Hepatocyte (in vitro differentiated cells): Measurements from ENCODE around the gene OR2V2.

Source experiments
- EZH2 ChIP-seq: fragments of 200-600 bp; sonication (generic); IDR thresholded peaks from 2 replicates; pipeline ENCODE4 v1.6.1; 2016; ENCODE audit warnings: antibody characterized with exemption, mild to moderate bottlenecking, borderline replicate concordance
- TF ChIP-seq, protein P1 (sequence below): fragments of 200-600 bp; sonication (generic); IDR thresholded peaks from 2 replicates; pipeline ENCODE4 v1.5.1; 2016; ENCODE audit warnings: antibody characterized with exemption, mild to moderate bottlenecking; ENCODE audit not compliant: poor library complexity

DNA sequence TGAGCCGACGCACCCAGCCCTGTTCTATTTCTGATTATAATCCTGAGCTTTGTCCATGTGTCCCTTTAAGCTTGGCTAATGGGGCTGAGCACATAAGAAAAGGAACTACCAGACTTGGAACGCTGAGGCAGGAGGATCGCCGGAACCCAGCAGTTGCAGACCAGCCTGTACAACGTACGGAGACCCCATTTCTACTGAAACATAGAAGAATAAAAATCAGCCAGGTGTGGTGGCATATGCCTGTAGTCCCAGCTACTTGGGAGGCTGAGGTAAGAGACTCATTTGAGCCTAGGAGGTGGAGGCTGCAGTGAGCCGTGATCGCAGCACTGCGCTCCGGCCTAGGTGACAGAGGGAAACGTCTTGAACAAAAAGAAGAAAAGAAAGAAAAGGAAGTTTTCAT, 35.3 kb downstream of the OR2V2 start:
- TF ChIP-seq, protein P1, sequence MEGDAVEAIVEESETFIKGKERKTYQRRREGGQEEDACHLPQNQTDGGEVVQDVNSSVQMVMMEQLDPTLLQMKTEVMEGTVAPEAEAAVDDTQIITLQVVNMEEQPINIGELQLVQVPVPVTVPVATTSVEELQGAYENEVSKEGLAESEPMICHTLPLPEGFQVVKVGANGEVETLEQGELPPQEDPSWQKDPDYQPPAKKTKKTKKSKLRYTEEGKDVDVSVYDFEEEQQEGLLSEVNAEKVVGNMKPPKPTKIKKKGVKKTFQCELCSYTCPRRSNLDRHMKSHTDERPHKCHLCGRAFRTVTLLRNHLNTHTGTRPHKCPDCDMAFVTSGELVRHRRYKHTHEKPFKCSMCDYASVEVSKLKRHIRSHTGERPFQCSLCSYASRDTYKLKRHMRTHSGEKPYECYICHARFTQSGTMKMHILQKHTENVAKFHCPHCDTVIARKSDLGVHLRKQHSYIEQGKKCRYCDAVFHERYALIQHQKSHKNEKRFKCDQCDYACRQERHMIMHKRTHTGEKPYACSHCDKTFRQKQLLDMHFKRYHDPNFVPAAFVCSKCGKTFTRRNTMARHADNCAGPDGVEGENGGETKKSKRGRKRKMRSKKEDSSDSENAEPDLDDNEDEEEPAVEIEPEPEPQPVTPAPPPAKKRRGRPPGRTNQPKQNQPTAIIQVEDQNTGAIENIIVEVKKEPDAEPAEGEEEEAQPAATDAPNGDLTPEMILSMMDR = no peak
- no peak for TF ChIP-seq EZH2
